Activated T-cell treated with anti-CD3 and anti-CD28 coated beads, Interleukin-2, amount 50 U/mL, for 1 hour (primary cell): ENCODE results near the gene ACBD5.
A peak's percentile ranks its signal among the peaks of the same experiment; 100 is the strongest.
"Not testable (repeated sequence)": the region's sequence is repeated elsewhere in the genome, so short reads cannot be mapped to it uniquely, and the experiment has no call there.

Experiments used
- DNase-seq: peaks from one replicate; pipeline ENCODE4 v3.0.0-alpha.2; 2020

The ACBD5 gene

GRCh38 chr10:27237531-27237930 lies 3.1 kb downstream of the ACBD5 start:
- DNase-seq, result not testable (repeated sequence)

DNA sequence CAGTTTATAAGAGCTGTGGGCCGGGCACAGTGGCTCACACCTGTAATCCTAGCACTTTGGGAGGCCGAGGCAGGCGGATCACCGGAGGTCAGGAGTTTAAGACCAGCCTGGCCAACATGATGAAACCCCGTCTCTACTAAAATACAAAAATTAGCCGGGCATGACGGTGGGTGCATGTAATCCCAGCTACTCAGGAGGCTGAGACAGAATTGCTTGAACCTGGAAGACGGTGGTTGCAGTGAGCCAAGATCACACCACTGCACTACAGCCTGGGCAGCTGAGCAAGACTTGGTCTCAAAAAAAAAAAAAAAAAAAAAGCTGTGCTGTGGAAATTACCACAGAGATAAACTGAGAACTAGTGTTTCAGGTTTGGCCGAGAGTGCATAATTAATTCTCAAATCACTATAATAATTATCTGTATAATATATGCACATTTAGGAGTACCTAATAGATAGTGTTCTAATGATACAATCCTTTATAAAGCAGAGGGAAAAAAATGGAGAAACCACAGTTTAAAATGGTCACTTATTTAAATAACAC lies 3.9 kb downstream of the ACBD5 start:
- DNase-seq, result not testable (repeated sequence)

GRCh38 chr10:27235706-27236105 lies 4.9 kb downstream of the ACBD5 start:
- DNase-seq, result no peak

DNA sequence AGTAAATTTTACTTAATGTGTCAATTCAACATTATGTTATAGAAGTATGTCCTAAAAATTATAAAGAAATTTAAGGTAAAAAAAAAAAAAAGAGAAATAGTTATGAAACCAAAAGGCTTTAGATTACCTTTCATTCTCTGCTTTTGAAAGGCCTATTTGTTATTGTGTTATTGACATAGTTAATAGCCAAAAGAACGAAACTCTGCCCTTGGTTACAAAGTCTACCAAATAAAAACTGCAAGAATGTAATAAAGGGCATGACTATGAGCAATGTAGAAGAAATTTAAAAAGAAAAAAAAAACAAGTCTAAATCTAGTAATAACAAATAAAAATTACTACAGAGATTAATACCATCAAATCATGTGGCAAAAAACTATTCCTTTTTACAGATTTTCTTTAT lies 10.6 kb downstream of the ACBD5 start:
- DNase-seq, result no peak

DNA sequence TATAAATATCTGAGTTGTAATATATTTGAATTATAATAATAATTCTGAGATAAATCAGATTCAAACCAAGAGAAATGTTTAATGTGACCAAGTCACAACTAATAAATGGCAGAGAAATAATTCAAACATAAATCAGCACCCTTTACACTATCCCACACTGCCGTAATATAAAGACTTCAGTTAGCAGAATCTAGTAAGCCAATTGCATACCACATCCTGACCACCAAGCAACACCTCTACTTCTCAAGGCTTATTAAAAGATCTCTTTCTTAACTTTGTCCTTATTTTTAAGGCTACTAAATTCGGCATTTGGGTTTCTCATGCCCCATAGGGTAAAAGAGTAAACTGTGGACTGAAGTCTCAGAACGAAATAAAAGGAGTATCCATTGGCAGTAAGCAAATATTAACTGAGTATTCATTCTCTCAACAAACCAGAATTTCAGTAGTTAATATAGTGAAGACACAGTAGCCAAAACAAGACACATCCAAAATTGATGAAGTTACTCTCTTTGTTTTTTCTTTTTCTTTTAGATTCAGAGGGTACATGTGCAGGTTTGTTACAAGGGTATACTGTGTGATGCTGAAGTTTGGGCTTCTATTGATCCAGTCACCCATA lies 14.8 kb downstream of the ACBD5 start:
- no peak for DNase-seq

DNA sequence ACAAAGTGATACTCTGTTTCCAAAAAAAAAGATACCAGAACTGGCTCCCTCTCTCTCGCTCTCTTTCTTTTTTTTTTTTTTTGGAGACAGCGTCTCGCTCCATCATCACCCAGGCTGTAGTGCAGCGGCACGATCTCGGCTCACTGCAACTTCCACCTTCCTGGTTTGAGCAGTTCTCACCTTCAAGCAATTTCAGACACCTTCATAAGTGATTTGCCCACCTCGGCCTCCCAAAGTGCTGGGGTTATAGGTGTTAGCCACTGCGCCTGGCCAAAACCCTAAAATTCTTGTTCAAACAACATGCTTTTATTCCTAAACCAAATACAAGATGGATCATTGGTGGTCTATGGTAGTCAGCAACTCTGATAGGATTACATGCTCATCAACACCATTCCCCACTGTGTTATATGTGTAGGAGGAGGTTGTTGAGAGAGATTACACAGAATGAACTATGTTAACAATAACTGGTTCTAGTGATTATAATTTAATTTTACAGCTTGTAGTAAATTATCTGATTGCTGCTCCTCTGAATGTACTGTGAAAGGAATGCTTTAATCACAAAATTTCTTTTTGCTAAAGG lies 15.5 kb downstream of the ACBD5 start:
- DNase-seq, result no peak

GRCh38 chr10:27223964-27224363 lies 16.6 kb downstream of the ACBD5 start:
- peak; percentile 38 for DNase-seq

- no peak for DNase-seq
Observed at GRCh38 chr10:27207350-27207749, 33.2 kb downstream of the ACBD5 start.

DNA sequence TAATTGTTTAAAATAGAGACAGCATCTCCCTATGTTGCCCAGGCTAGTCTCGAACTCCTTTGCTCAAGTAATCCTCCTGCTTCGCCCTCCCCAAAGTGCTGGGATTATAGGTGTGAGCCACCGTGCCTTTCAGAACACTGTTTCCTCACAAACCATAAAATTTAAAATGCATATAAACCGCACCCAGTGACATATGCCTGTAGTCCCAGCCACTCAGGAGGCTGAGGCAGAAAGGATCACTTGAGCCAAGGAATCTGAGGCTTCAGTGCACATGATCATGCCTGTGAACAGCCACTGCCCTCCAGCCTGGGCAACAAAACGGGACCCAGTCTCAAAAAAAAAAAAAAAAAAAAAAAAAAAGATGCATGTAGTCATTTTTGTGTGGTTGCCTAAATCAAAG lies 36.8 kb downstream of the ACBD5 start:
- DNase-seq, result no peak

DNA sequence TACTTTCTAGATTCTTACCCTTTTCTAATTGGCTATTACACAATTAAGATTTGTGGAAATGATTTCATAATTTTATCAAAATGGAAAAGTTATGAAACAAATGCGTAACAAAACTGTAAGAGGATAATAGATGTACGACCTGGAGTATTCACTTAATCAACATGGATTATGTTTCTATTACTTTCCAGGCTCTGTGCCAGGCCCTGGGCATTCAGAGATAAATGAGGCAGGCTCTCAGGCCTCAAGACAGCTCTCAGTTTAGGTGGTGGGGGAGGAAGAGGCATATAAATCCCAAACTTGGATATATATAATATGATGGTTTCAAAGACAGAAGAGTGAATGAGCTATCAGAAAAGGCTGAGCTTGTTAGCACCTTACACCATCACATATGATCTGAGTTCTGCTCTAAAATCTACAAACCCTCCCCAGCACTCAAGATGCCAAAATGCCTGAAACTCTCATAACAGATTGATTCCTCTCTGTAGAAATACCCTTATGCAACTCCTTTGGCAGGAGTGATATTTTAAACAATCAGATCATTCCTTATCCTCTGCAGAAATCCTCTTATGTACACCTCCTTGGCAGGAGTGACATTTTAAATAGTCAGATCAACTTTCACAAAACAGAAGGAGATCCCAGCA lies 42.5 kb downstream of the ACBD5 start:
- DNase-seq, result no peak

GRCh38 chr10:27192284-27192683 lies 48.3 kb downstream of the ACBD5 start:
- no peak for DNase-seq

GRCh38 chr10:27190508-27190907 lies 50.1 kb downstream of the ACBD5 start:
- no peak for DNase-seq

- DNase-seq, result no peak
Observed at GRCh38 chr10:27188897-27189296, 51.7 kb downstream of the ACBD5 start.

DNA sequence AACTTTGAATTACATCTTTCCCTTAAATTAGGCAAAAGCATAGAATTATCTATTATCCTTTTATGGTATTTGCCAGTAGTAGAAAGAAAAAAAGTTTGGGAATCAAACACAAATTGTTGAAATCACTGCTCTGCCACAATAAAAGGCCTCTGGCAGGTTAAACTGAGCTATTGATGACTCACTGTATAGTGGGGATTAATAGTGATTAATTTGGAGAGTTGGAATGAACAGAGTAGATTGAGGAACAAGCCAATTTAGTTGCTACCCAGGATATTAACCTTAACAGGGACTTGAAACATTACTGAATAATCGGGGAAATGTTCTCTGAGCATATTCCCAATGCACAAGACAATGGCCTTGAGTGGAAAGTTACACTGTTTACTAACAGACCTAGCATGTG lies 52.3 kb downstream of the ACBD5 start:
- DNase-seq, result no peak

- no peak for DNase-seq
Observed at GRCh38 chr10:27169849-27170248, 70.7 kb downstream of the ACBD5 start.

GRCh38 chr10:27158421-27158820 lies 82.2 kb downstream of the ACBD5 start:
- no peak for DNase-seq

- no peak for DNase-seq
Observed at GRCh38 chr10:27157150-27157549, 83.4 kb downstream of the ACBD5 start.

DNA sequence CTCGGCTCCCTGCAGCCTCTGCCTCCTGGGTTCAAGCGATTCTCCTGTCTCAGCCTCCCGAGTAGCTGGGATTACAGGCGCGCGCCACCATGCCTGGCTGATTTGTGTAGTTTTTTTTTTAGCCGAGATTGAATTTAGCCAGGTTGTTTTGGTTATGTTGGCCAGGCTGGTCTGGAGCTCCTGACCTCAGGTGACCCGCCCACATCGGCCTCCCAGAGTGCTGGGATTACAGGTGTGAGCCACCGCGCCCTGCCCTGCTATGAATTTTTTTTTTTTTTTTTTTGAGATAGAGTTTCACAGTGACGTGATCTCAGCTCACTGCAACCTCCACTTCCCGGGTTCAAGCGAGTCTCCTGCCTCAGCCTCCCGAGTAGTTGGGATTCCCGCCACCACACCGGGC lies 84.0 kb downstream of the ACBD5 start:
- peak; percentile 23 for DNase-seq

- DNase-seq, result peak; percentile 96
Observed at GRCh38 chr10:27155066-27155754, 85.4 kb downstream of the ACBD5 start, which contains the start of gene MASTL. MASTL (plus strand) TSS chr10:27155352; CDS start chr10:27155427, 75 bp downstream.

DNA sequence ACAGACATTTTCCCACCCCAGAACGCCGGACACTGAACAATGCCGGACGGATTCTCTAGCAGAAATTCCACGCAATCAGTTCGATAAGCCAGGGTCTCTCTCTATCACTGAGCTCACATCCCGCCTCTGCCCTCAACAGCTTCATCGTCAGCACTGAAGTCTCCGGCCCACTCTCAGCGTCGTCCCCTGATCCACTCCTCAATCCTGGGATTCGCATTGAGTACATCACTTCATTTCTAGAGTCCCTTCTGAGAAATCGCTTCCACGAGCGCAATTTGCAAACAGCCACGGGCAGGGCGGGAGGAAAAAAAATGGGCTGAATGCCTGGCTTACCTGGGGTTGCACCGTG lies 86.8 kb downstream of the ACBD5 start:
- no peak for DNase-seq

DNA sequence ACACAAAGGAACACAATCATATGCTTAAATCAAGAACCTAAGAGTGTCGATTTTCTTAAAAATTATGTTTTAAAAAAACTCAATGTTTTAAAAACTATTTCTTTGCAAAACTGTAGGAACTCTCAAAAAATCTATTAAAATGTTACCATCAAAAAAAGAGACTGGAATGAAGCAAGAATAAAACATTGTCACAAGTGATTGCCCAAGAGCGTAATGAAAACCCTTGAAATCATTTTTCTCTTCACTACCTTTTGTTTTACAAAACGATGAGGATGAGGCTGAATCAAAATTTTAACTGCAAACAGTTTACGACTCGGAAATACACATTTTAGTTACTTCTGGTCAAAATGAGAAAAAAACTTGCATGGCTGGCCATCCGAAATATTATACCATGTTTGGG lies 87.3 kb downstream of the ACBD5 start:
- no peak for DNase-seq

DNA sequence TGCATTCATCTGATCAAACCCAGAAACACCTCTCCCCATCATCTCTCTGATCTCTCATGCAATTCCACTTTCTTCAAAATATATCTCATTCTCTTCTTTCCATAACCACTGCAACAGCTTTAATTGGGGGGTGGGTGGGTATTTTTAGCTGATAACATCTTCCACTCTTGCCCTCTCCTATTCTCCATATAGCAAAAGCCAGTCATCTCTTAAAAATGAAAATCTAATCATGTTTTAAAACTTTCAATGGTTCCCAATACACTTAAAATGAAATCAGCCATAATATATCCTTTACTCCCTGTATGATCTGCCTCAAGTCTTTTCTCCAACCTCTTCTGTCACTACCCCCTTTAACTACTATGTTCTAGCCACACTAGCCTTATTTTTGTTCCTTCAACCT lies 87.9 kb downstream of the ACBD5 start:
- DNase-seq, result no peak

DNA sequence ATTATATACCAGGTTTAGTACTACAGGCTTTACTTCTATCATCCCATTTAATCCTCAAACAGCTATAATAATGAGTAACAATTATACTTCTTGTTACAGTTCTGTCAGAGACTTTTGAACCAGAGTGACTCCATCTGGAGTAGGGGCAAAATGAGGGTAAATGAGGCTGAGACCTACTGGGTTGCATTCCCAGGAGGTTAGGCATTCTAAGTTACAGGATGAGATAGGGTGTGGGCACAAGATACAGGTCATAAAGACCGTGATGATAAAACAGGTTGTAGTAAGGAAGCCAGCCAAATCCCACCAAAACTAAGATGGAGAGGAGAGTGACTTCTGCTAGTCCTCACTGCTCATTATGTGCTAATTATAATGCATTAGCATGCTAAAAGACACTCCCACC lies 90.3 kb downstream of the ACBD5 start:
- DNase-seq, result no peak

GRCh38 chr10:27147701-27148100 lies 92.9 kb downstream of the ACBD5 start:
- DNase-seq, result no peak
